MCF 10A (cell line): ENCODE results near the gene CDYL. TPM values are rescaled to one million over a fixed set of nuclear protein-coding genes. Genes with fewer than 3 reads are reported as not detected.
A peak's percentile ranks its signal among the peaks of the same experiment; 100 is the strongest.

Experiments
- BruUV-seq: library from RNA; stranded (reverse); fragments of 400-500 nt; replicated peaks from 2 replicates; lab custom pipeline; 2021; lab: Mats Ljungman, UMichigan
- CTCF ChIA-PET: fragments of 300-600 bp; sonication (Branson Sonifier 250); formaldehyde crosslinking; extraction: SDS; loops from one replicate; lab custom pipeline; 2021; ENCODE audit warnings: antibody characterized with exemption, inconsistent platforms; lab: Yijun Ruan, JAX
- POLR2A ChIA-PET: fragments of 300-600, 350-650 bp; sonication (Branson Sonifier 250); formaldehyde crosslinking; extraction: SDS; loops from one replicate; lab custom pipeline; 2020; ENCODE audit warnings: antibody characterized with exemption, inconsistent platforms; lab: Yijun Ruan, JAX
- DNase-seq: peaks from one replicate; pipeline ENCODE4 v3.0.0-alpha.2; 2018; ENCODE audit not compliant: unreplicated experiment
- H3K27ac Mint-ChIP-seq: one replicate; pipeline ENCODE4 v1.8.0; 2022; ENCODE audit warnings: mild to moderate bottlenecking, low read depth, mixed read lengths; ENCODE audit not compliant: unreplicated experiment
- H3K27me3 Mint-ChIP-seq: one replicate; pipeline ENCODE4 v1.8.0; 2022; ENCODE audit warnings: mixed read lengths; ENCODE audit not compliant: insufficient read depth, unreplicated experiment
- H3K36me3 Mint-ChIP-seq: one replicate; pipeline ENCODE4 v1.8.0; 2022; ENCODE audit warnings: mild to moderate bottlenecking, moderate library complexity, mixed read lengths; ENCODE audit not compliant: insufficient read depth, unreplicated experiment
- H3K4me1 Mint-ChIP-seq: one replicate; pipeline ENCODE4 v1.8.0; 2022; ENCODE audit warnings: mixed read lengths; ENCODE audit not compliant: insufficient read depth, unreplicated experiment
- H3K4me3 Mint-ChIP-seq: one replicate; pipeline ENCODE4 v1.8.0; 2022; ENCODE audit warnings: mild to moderate bottlenecking, moderate library complexity, mixed read lengths; ENCODE audit not compliant: unreplicated experiment
- H3K9me3 Mint-ChIP-seq: one replicate; pipeline ENCODE4 v1.8.0; 2022; ENCODE audit warnings: mixed read lengths; ENCODE audit not compliant: unreplicated experiment
- CTCF ChIP-seq: fragments of 200-600 bp; IDR thresholded peaks from one replicate; pipeline ENCODE4 v1.8.0; 2022; ENCODE audit warnings: antibody characterized with exemption, mild to moderate bottlenecking; ENCODE audit not compliant: unreplicated experiment
- intact Hi-C: fragments of 100-400 bp; cut with micrococcal nuclease; formaldehyde crosslinking; loops from 2 replicates; pipeline ENCODE4 v1.14.1; 2022
- total RNA-seq: library from RNA; stranded (reverse); gene quantifications from 2 replicates; pipeline ENCODE4 v1.2.3, GENCODE V29; 2022

The CDYL gene
- total RNA-seq, 1 experiment from 2014 or later, result 48.9 TPM

GRCh38 chr6:4914420-4915159 is 138.4 kb downstream of the CDYL start:
- ChIA-PET CTCF (interaction anchor here (0.7 to 1.0 kb wide), 2 partner anchors 12 to 439 kb away, joined by 3 to 4 read pairs; no protein-coding TSS in a partner anchor), POLR2A (no interaction called here)
- no TSS peak for BruUV-seq
- H3K36me3 Mint-ChIP-seq, result peaks cover 14% of the 10 kb centered on the region
- H3K27me3 Mint-ChIP-seq, result no peaks in the 10 kb centered on the region
- H3K4me3 Mint-ChIP-seq, result no peak overlapping the region
- no peak overlapping the region for H3K27ac Mint-ChIP-seq
- intact Hi-C loops, result no loop called here
- H3K9me3 Mint-ChIP-seq, result no peaks in the 10 kb centered on the region
- DNase-seq, result no peak
- H3K4me1 Mint-ChIP-seq, result peaks cover 10% of the 10 kb centered on the region
- no peak for TF ChIP-seq CTCF

DNA sequence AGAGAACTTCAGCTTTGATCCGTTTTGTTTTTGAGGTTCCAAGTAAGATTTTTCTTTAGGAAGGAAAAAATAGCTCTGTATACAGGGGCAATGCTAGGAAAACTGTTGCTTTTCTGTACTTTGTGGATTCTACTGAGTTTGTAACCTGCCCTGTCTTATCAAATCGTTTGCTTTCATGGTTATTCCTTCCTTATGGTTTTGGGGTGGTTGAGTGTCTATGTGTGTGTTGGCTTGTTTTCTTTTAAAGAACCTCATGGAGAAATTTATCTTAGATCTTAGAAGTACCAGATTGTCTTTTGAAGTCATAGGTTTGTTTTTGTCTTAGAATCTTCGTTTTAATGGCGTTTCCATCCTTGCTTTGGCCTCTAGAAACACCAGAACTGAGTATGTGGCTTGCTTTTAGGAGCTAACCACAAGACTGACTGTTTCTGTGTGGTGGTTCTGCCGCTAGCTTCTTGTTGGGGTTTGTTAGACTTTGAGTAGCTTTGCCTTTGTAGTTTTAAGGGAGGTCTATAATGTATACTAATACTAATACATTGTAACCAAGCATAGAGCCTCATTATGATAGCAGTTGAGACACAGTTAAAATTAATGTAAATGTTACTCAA is 140.9 kb downstream of the CDYL start:
- TF ChIP-seq CTCF, result no peak
- CTCF ChIA-PET, result interaction anchor here (0.6 kb wide), 1 partner anchor 1031 kb away, joined by 3 read pairs; no protein-coding TSS in a partner anchor
- Mint-ChIP-seq H3K27ac (no peak overlapping the region), H3K36me3 (peaks cover 8% of the 10 kb centered on the region), H3K4me1 (peaks cover 10% of the 10 kb centered on the region), H3K27me3 (no peaks in the 10 kb centered on the region), H3K9me3 (no peaks in the 10 kb centered on the region), H3K4me3 (no peak overlapping the region)
- DNase-seq, result no peak
- POLR2A ChIA-PET, result no interaction called here
- BruUV-seq, result no TSS peak
- intact Hi-C loops, result no loop called here

DNA sequence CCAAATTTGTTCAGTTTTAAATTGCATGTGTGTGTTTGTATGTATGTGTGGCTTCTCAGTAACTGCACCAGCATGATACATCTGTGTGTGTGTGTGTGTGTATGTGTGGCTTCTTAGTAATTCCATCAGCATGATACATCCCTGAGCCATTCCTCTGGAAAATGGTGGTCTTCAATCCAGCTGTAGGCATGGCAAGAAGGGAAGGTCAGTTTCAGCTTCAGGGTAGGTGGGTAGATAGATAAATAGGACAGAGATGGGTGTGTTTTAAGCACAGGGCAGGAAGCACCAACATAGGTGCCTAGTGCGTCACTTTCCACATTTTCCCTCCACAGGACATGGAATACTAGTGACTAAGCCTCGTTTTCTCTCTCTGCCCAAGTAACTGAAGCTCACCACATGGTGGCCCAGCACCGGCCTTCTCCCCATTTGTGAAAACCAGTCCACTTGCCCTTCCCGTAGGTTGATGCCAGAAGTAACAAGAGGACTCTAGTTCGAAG is 144.8 kb downstream of the CDYL start:
- no peak for DNase-seq
- Mint-ChIP-seq H3K4me3 (no peak overlapping the region), H3K27me3 (no peaks in the 10 kb centered on the region), H3K36me3 (peaks cover 15% of the 10 kb centered on the region), H3K27ac (no peak overlapping the region), H3K9me3 (no peaks in the 10 kb centered on the region), H3K4me1 (no peaks in the 10 kb centered on the region)
- BruUV-seq, result no TSS peak
- intact Hi-C loops, result no loop called here
- POLR2A ChIA-PET, result interaction anchor here (1.5 kb wide), 1 partner anchor 10 kb away, joined by 4 read pairs; no protein-coding TSS in a partner anchor
- CTCF ChIA-PET, result interaction anchor here (0.5 kb wide), 1 partner anchor 739 kb away, joined by 3 read pairs; no protein-coding TSS in a partner anchor
- TF ChIP-seq CTCF, result no peak

- peaks cover 6% of the 10 kb centered on the region for H3K36me3 Mint-ChIP-seq
- intact Hi-C loops, result no loop called here
- H3K27ac Mint-ChIP-seq, result peak overlapping the region; percentile 68
- no peaks in the 10 kb centered on the region for H3K9me3 Mint-ChIP-seq
- POLR2A ChIA-PET, result interaction anchor here (0.7 kb wide), 1 partner anchor 99 kb away, joined by 3 read pairs; no protein-coding TSS in a partner anchor
- no TSS peak for BruUV-seq
- CTCF ChIA-PET, result no interaction called here
- no peak for DNase-seq
- H3K27me3 Mint-ChIP-seq, result no peaks in the 10 kb centered on the region
- no peak overlapping the region for H3K4me3 Mint-ChIP-seq
- no peaks in the 10 kb centered on the region for H3K4me1 Mint-ChIP-seq
- TF ChIP-seq CTCF, result no peak
These were observed 146.4 kb downstream of the CDYL start for GRCh38 chr6:4922488-4923037.
